ENCODE results near the gene SLC47A2.

GRCh38 chr17:19709841-19710240 lies 6.5 kb downstream of the SLC47A2 start:
- TF ChIP-seq EZH2 (IDR thresholded peaks at IDR 0.05; ENCODE audit: borderline replicate concordance, low read depth, low read length, severe bottlenecking) (no peak), CTCF (IDR thresholded peaks at IDR 0.05; ENCODE audit: borderline replicate concordance, extremely low read depth, low read length, poor library complexity, severe bottlenecking) (no peak)

Data from DND-41 (cell line).